ENCODE results near the gene CALU.

Gene CALU

DNA sequence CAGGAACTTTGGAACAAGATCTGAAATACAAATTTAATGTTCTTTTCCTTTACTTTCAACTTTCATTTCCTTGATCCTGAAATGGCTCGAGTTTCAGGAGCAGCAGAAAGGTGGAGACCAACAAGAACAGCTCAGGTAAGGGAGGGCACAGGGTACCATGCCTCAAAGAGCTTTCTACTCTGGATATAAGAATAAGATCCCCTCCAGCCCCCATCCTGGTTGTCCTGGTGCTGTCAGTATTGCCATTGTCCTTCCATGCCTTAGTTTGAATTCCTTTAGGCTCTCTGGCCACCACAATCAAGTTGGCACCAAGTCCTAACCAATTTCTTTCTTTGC, 12.5 kb upstream of the CALU start:
- H3K27me3 ChIP-seq (ENCODE audit: insufficient read depth, low read length, poor library complexity): peaks cover 17% of the 10 kb centered on the region
- H3K4me3 ChIP-seq (ENCODE audit: low read depth in 1 of 2, low read length in 2 of 2): no peak overlapping the region
- no peaks in the 10 kb centered on the region for H3K79me2 ChIP-seq (ENCODE audit: insufficient read depth, low read length)
- TF ChIP-seq EZH2 (IDR thresholded peaks at IDR 0.05; ENCODE audit: borderline replicate concordance, low read depth, low read length, severe bottlenecking): no peak
- no peaks in the 10 kb centered on the region for H3K4me1 ChIP-seq (ENCODE audit: insufficient read depth, low read length)
- H3K27ac ChIP-seq (ENCODE audit: low read length): no peak overlapping the region
- no peak overlapping the region for H3K9ac ChIP-seq (ENCODE audit: low read depth, low read length)
- DNase-seq (no peak), ATAC-seq (ENCODE audit: insufficient read depth, low read depth) (no peak)
- H3K9me3 ChIP-seq (ENCODE audit: insufficient read depth, low read length, severe bottlenecking): no peaks in the 10 kb centered on the region
- no peaks in the 10 kb centered on the region for H3K36me3 ChIP-seq (ENCODE audit: insufficient read depth, low read length)
- H2AFZ ChIP-seq (ENCODE audit: low read depth, low read length): no peak overlapping the region
- H3K4me2 ChIP-seq (ENCODE audit: insufficient read depth, low read length): no peak overlapping the region
- no peaks in the 10 kb centered on the region for H4K20me1 ChIP-seq (ENCODE audit: insufficient read depth, low read length)

DNA sequence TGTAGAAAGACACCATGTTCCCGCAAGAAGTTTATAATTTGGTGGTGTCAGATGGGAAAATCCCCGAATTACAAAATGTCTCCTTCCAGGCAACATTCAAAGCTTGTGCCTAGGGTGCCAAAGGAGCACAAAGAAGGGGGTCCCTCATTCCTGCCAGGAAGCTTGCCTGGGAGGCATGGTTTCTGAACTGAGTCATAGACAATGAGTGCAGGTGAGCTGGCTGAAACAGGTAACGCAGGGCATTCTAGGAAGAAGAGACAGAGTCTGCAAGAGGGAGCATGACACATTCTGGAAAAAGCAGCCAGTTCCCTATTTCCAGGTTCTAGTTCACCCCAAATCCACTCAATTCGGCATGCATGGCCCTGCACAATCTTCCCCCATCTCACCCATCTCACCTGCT, 11.9 kb upstream of the CALU start:
- no peaks in the 10 kb centered on the region for H3K4me1 ChIP-seq (ENCODE audit: insufficient read depth, low read length)
- H3K36me3 ChIP-seq (ENCODE audit: insufficient read depth, low read length): no peaks in the 10 kb centered on the region
- H2AFZ ChIP-seq (ENCODE audit: low read depth, low read length): no peak overlapping the region
- H3K9ac ChIP-seq (ENCODE audit: low read depth, low read length): no peak overlapping the region
- H3K9me3 ChIP-seq (ENCODE audit: insufficient read depth, low read length, severe bottlenecking): no peaks in the 10 kb centered on the region
- H3K4me2 ChIP-seq (ENCODE audit: insufficient read depth, low read length): no peak overlapping the region
- no peak overlapping the region for H3K27ac ChIP-seq (ENCODE audit: low read length)
- peaks cover 22% of the 10 kb centered on the region for H3K27me3 ChIP-seq (ENCODE audit: insufficient read depth, low read length, poor library complexity)
- ATAC-seq (ENCODE audit: insufficient read depth, low read depth) (no peak), DNase-seq (no peak)
- TF ChIP-seq EZH2 (IDR thresholded peaks at IDR 0.05; ENCODE audit: borderline replicate concordance, low read depth, low read length, severe bottlenecking): no peak
- TF ChIP-seq, protein P1, sequence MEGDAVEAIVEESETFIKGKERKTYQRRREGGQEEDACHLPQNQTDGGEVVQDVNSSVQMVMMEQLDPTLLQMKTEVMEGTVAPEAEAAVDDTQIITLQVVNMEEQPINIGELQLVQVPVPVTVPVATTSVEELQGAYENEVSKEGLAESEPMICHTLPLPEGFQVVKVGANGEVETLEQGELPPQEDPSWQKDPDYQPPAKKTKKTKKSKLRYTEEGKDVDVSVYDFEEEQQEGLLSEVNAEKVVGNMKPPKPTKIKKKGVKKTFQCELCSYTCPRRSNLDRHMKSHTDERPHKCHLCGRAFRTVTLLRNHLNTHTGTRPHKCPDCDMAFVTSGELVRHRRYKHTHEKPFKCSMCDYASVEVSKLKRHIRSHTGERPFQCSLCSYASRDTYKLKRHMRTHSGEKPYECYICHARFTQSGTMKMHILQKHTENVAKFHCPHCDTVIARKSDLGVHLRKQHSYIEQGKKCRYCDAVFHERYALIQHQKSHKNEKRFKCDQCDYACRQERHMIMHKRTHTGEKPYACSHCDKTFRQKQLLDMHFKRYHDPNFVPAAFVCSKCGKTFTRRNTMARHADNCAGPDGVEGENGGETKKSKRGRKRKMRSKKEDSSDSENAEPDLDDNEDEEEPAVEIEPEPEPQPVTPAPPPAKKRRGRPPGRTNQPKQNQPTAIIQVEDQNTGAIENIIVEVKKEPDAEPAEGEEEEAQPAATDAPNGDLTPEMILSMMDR (IDR thresholded peaks at IDR 0.05; ENCODE audit: borderline replicate concordance, extremely low read depth, low read length, poor library complexity, severe bottlenecking): no peak
- no peaks in the 10 kb centered on the region for H4K20me1 ChIP-seq (ENCODE audit: insufficient read depth, low read length)
- no peaks in the 10 kb centered on the region for H3K79me2 ChIP-seq (ENCODE audit: insufficient read depth, low read length)
- no peak overlapping the region for H3K4me3 ChIP-seq (ENCODE audit: low read depth in 1 of 2, low read length in 2 of 2)

DNA sequence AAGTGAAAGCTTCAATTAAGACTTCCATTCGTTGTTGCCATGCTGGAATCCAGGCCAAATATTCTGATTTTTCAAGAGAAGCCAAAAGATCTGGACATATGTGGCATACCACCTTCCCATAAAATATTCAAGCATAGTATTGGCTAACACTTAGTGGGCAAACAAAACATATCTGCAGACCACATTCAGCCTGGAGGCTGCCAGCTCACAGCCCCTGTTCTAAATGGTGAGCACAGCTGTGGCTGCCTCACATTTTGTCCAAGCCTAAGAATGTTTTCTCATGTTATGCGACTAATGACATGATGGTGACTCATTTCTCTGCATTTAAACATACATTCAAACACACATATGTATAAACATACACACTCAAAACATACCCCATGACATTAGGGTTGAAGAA, 10.6 kb upstream of the CALU start:
- Histone ChIP-seq H3K36me3 (ENCODE audit: insufficient read depth, low read length) (no peaks in the 10 kb centered on the region), H3K79me2 (ENCODE audit: insufficient read depth, low read length) (no peaks in the 10 kb centered on the region), H3K27me3 (ENCODE audit: insufficient read depth, low read length, poor library complexity) (peaks cover 22% of the 10 kb centered on the region), H3K9ac (ENCODE audit: low read depth, low read length) (no peak overlapping the region), H3K4me2 (ENCODE audit: insufficient read depth, low read length) (no peak overlapping the region), H3K4me3 (ENCODE audit: low read depth in 1 of 2, low read length in 2 of 2) (no peak overlapping the region), H2AFZ (ENCODE audit: low read depth, low read length) (no peak overlapping the region), H3K27ac (ENCODE audit: low read length) (no peak overlapping the region), H4K20me1 (ENCODE audit: insufficient read depth, low read length) (no peaks in the 10 kb centered on the region), H3K4me1 (ENCODE audit: insufficient read depth, low read length) (no peaks in the 10 kb centered on the region), H3K9me3 (ENCODE audit: insufficient read depth, low read length, severe bottlenecking) (no peaks in the 10 kb centered on the region)
- TF ChIP-seq, protein P1 (IDR thresholded peaks at IDR 0.05; ENCODE audit: borderline replicate concordance, extremely low read depth, low read length, poor library complexity, severe bottlenecking): no peak
- no peak for TF ChIP-seq EZH2 (IDR thresholded peaks at IDR 0.05; ENCODE audit: borderline replicate concordance, low read depth, low read length, severe bottlenecking)
- no peak for ATAC-seq (ENCODE audit: insufficient read depth, low read depth)
- no peak for DNase-seq

DNA sequence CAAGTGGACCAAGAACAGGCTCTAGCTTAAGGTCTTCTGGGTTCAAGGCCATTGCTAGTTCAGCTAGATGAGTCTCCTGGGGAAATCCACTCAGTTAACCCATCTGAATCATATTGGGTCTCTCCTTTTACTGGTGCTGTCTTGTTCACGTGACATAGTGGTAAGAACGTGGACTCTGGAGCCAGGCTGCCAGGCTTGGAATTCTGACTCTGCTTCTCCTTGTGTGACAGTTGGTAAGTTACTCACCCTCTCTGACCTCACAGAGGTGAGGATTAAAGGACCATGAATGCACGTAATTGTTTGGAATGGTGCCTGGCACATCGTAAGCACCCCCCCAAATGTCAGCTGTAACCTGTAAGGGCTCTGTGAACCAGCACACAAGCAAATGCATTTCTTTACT, 9.7 kb upstream of the CALU start:
- Histone ChIP-seq H3K27me3 (ENCODE audit: insufficient read depth, low read length, poor library complexity) (peaks cover 25% of the 10 kb centered on the region), H3K27ac (ENCODE audit: low read length) (no peak overlapping the region), H3K36me3 (ENCODE audit: insufficient read depth, low read length) (no peaks in the 10 kb centered on the region), H2AFZ (ENCODE audit: low read depth, low read length) (no peak overlapping the region), H3K4me1 (ENCODE audit: insufficient read depth, low read length) (no peaks in the 10 kb centered on the region), H3K4me2 (ENCODE audit: insufficient read depth, low read length) (no peak overlapping the region), H4K20me1 (ENCODE audit: insufficient read depth, low read length) (no peaks in the 10 kb centered on the region), H3K4me3 (ENCODE audit: low read depth in 1 of 2, low read length in 2 of 2) (no peak overlapping the region), H3K9me3 (ENCODE audit: insufficient read depth, low read length, severe bottlenecking) (no peaks in the 10 kb centered on the region), H3K79me2 (ENCODE audit: insufficient read depth, low read length) (no peaks in the 10 kb centered on the region), H3K9ac (ENCODE audit: low read depth, low read length) (no peak overlapping the region)
- ATAC-seq (ENCODE audit: insufficient read depth, low read depth) (no peak), DNase-seq (no peak)
- TF ChIP-seq, protein P1 (IDR thresholded peaks at IDR 0.05; ENCODE audit: borderline replicate concordance, extremely low read depth, low read length, poor library complexity, severe bottlenecking): no peak
- no peak for TF ChIP-seq EZH2 (IDR thresholded peaks at IDR 0.05; ENCODE audit: borderline replicate concordance, low read depth, low read length, severe bottlenecking)
